ENCODE measurements around the gene PPP1R3E.
"Not testable (repeated sequence)": the region's sequence is repeated elsewhere in the genome, so short reads cannot be mapped to it uniquely, and the experiment has no call there.

Gene PPP1R3E, protein sequence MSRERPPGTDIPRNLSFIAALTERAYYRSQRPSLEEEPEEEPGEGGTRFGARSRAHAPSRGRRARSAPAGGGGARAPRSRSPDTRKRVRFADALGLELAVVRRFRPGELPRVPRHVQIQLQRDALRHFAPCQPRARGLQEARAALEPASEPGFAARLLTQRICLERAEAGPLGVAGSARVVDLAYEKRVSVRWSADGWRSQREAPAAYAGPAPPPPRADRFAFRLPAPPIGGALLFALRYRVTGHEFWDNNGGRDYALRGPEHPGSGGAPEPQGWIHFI

DNA sequence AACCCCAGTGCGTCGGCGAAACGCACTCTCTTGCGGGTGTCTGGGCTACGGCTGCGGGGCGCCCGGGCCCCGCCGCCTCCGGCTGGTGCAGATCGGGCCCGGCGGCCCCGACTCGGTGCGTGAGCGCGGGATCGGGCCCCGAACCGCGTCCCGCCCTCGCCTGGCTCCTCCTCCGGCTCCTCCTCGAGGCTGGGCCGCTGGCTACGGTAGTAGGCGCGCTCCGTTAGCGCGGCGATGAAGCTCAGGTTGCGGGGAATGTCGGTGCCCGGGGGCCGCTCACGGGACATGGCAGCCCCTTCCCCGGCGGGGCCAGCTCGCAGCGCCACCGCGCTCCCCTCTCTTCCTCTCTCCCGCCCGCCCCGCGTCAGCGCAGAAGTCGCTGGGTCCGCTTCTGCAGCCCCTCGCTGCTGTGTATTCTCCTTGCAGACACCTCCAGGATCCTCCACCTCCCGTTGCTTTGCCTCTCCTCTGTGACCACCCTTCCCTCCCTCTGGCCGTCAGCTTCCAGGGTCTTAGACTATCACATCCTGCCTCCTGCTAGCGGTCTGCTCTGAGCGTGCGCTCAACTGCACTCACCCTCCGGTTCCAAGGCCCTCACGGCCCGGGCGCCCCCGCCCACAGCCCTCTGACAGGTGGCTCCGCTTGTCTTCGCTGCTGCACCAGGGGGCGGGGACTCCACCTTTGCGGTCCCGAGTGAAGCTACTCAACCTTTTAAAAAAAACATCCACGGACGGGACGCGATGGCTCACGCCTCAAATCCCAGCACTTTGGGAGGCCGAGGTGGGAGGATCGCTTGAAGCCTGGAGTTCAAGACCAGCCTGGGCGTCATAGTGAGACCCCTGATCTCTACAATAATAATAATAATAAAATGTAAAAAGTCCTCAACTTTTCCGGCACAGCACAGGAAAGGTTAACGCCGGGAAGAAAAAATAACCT lies at the start of gene PPP1R3E:
PPP1R3E (minus strand) TSS at position 570 of the 936 bp plus-strand sequence; CDS start at position 287, 283 bp downstream.
- DNase-seq = peak; percentile 86

DNA sequence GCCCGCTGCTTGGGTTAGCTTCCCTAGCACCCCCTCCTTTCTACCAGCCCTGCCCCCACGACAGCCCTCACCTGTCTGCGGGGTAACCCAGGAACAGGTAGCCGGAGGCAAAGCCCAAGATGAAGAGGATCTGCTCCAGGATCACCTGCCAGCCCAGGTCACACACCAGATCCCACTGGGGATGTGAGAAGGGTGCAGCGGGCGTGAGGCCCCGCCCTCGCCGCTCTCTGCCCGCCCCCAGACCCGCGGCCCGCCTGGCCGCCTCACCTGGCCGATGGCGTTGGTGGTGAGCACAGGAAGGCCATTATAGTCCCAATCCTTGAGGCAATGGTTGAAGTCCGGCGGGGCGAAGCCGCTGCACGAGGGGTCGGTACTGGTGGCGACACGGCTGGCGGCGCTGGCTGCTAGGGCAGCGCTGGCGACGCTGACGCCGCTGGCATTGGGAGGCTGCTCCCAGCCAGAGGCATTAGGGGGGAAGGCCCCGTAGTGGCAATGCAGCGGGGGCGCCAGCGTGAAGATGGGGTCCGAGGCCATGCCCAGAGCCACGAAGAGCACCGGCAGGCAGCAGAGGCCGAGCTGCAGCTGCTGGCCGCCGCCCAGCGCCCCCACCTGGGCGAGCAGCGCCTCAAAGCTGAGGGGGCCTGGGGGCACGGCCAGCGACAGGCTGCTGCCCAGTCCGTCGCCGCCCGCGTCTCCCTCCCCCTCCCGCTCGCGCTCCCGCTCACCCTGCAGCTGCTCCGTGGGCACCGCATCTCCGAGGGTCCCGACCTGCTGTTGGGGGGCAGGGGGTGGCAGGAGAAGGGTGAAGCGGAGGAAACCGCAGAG lies 49.2 kb upstream of the PPP1R3E start:
- DNase-seq = no peak

DNA sequence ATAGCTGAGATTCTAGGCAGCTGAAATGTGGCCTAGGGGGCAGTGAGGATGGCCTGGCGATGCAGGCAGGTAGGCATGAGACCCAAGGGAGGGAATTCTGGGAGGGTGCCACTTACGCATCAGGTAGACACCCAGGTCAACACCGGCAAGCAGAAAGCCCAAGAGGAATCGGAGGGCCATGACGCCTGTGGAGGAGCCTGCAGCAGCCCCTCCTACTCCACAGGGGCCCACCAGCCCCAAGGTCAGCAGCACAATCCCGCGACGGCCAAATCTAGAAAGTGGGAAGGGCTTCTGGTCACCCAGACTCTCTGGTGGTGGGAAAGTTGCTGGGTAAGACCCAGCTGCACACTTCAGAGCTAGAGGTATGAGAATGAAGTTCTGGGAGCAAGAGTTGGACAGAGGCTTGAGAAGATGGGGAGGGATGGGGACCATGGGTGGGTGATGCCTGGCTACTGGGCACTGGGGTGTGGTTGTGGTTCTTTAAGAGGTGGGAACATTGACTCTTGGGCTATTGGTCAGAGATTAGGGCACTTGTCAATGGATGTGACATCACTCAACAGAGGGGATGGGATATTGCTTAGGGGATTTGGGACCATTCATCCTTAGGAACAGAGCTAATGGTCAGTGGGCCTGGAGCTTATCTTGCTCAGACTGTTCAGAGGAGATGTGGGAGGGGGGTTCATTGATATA lies 46.6 kb upstream of the PPP1R3E start:
- no peak for DNase-seq

DNA sequence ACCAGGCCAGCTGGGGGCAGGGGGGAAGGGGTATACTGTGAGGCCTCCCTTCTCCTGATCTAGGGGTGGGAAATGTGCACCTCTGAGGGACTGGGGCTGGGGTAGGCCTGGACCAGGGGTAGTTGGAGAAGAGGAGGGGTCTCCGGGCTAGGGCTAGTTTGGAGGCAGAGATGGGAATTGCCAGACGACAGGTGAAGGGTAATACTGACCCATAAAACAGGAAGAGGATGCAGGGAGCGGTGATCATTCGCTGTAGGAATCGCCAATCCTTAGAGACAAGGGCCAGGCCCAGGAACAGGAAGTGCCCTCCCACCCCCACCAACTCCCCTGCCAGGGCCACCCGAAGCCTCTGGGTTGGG lies 45.6 kb upstream of the PPP1R3E start:
- DNase-seq = no peak

DNA sequence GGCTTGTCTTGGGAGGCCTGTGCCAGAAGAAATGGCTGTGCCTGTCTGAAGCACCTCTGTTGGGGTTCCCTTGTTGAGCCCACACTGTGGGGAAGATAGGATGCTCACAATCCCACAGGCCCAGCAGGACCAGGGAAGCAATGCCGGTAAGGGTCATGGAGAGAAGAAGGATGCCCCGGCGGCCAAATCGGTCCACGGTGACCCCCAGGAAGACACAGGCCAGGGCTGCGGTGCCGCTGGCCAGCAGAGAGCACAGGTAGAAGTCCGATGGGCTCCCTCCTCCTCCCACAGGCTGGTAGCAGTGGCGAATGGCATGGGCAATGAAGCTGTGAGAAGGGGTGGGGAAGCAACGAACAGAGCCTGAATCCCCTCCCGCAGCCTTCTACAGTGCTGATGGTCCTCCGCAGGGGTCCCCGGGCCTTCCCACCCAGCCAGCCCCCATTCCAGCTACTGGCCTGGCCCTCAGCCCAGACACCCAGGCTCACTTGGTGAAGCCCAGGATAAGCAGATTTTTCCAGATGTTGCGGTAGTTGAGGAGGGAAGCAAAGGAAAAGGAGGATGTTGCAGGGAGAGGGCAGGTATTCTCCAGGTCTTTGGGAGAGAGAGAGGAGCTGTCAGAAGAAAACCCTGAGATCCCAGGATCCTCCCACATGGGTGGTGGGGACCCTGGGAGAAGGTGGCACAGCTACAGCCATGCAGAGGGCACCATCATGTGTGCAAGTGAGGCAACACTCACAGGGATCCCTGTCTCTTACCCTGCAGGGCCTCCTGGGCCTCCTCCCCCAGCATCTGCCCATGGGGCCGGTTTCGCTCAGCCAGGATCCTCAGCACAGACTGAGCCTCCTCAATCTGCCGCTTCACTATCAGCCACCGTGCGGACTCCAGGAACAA lies 45.0 kb upstream of the PPP1R3E start:
- DNase-seq = no peak

DNA sequence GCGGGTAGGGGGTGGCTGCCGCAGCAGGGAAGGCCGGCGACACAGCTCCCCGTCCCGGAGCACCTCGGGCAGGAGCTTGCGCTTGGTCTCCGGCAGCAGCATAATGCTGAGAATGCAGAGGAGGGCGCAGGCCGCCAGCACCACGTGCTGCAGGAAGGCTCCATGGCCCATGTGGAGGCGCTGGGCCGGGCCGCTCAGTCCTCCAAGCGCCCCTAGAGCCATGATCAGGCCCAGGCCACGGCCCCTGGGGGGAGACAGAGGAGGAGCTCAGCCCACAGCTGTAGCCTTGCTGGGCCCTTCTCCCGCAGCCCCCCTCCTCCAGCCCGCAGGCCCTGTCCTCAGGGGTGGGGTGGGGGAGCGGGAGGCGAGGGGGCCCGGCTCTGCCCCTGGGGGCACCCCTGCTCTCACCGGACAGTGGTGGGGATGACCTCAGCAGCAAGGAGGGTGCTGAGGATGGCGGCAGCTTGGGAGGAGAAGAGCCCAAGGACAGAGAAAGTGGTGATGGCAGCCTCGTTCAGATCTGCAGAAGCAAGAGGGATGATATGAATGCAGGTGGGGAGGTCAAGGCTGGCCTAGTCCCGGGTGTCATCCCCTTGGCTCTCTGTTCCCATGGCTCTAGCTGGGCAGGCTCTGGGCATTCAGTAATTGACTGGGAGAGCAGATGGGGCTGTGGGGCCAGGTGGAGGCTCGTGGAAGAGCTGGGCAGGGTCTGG lies 44.2 kb upstream of the PPP1R3E start:
- no peak for DNase-seq

DNA sequence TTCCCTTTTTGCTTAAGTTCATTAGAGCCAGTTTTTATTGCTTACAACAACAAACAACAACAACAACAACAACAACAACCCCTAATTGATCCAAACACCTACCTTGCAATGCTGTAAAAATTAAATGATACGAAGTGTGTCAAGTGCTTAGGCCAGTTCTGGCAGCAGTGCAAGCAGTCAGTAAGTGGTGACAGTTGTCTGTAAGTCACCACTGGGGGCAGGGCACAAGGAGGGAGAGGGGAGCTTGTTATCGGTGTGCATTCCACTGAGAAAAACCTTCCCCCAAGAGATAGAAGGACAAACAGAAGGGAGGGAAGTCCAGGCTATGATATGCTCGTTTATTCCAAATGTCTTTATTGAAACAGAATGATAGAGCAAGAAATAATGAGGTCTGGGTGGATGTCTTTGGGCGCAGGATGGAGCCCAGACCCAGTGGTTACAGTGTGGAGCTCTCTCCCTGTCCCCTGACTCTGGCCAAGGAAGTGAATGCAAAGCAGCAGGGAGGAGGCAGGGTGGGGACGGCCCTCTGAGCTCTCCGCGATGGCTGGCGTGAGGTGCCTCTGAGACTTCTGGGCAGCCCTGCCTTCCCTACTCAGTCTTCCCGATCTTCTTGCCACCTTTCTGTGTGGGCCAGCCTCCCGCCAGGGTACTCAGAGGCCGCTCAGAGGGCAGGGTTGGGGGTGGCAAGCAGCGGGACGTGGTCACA lies 43.5 kb upstream of the PPP1R3E start:
- no peak for DNase-seq

DNA sequence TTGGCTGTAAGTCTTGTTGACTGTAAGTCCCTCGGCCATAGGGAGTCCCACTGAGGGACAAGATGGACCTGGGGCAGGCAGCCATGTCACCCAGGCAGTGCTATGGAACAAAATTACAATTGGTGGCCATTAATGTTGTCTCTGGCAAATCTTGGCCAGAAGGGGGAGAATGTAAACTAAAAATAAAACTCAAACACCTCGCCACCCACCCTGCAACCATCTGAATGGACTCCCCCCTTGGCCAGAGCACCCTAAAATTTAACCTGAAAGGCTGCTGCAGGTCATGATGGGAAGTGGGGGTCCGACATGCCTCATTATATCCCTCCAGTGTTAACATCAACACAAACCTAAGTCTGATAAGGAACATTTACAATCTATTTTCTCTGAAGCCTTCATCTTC lies 41.8 kb upstream of the PPP1R3E start:
- DNase-seq = no peak

DNA sequence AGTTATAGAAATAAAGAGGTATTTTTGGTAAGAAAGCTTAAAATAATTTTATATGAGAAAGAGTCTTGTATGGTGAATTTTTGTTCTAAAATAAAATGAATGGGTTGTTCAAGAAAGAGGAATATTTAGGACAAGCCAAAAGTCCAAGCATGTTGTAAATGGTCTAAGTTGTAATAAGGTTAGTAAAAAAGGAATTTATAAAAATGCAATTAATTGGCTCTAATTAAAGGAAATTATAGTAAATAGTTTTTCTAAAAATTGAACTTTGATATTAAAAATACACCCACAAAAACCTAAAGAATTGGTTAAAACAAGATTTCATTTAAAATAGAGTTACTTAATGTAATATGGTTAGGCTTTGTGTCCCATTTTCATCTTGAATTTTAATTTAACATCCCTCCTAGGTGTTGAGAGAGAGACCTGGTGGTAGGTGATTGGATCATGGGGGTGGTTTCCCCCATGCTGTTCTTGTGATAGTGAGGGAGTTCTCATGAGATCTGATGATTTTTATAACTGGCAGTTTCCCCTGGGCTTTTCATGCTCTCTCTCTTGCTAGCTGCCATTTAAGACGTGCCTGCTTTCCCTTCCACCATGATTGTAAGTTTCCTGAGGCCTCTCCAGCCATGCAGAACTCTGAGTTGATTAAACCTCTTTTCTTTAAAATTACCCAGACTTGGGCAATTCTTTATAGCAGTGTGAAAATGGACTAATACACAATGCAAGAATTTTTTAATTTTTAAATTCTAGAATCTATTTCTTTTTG lies 37.0 kb upstream of the PPP1R3E start:
- DNase-seq = no peak

DNA sequence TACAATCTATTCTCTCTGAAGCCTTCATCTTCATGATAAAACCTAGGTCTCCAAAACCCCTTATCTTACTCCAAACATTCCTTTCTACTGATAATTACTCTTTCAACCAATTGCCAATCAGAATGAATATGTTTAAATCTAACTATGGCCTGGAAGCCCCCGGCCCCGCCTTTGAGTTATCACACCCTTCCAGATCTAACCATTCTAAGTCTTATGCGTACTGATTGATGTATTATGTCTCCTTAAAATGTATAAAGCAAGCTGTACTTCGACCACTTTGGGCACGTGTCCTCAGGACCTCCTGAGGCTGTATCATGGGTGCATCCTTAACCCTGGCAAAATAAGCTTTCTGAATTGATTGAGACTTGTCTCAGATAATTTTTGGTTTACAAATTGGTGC lies 33.0 kb upstream of the PPP1R3E start:
- no peak for DNase-seq

DNA sequence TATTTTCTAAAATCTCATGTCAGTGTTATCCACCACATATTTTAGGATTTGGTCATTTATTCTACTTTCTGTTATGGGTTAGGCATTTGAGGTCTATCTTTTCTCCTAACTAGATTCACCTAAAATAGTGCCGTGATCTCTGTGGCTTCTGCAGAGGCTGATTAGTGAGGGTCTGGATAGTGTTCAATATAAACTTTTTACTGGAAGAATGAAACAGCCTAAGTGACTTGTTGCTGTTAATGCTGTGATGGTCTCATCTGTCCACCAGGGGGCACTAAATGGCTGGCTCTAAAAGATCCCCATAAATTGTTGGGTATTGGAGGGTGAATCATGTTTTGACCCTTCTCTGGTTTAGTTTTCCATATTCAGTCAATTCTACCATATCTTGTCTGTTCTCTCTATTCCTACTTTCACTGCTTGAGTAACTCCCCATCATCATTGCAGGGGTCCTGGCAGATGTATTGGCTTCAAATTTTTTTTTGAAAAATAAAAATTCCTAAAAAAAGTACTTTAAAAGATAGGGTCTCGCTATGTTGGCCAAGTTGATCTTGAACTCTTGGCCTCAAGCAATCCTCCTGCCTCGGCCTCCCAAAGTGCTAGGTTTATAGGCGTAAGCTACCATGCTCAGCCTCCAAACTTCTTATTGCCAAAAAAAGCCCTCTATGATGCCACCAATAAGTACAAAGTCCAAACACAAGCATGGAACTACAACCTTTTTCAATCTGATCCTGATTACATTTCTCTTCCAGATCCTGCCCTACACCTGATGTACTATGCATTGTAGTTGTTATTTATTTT lies 25.5 kb upstream of the PPP1R3E start:
- DNase-seq = peak; percentile 76

DNA sequence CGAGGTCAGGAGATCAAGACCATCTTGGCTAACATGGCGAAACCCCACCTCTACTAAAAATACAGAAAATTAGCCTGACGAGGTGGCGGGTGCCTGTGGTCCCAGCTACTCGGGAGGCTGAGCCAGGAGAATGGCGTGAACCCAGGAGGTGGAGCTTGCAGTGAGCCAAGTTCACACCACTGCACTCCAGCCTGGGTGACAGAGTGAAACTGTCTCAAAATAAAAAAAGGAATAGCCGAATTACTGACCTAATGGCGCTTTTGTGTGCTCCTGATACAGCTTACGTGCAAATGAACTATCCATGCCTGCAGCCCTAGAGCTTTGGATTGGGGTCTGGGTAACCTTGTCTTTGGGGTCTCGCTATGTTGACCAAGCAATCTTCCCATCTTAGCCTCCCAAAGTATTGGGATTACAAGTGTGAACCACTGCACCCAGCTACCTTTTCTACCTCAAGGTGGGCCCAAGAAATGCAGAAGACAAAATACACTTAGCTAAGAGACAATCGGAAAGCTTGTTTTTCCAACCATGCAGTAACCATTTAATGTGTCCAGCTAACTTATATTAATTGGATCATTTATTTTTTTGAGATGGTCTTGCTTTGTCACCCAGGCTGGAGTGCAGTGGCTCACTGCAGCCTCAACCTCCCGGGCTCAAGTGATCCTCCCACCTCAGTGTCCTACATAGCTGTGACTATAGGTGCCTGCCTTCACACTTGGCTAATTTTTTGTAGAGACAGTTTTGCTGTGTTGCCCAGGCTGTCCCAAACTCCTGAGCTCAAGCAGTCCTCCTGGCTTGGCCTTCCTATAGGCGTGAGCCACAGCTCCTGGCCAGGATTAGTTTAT lies 24.1 kb upstream of the PPP1R3E start:
- no peak for DNase-seq

DNA sequence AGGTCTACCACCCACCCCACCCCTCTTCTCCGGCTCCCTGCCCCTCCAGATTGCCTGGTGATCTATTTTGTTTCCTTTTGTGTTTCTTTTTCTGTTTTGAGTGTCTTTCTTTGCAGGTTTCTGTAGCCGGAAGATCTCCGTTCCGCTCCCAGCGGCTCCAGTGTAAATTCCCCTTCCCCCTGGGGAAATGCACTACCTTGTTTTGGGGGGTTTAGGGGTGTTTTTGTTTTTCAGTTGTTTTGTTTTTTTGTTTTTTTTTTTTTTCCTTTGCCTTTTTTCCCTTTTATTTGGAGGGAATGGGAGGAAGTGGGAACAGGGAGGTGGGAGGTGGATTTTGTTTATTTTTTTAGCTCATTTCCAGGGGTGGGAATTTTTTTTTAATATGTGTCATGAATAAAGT lies 23.1 kb upstream of the PPP1R3E start:
- not testable (repeated sequence) for DNase-seq

DNA sequence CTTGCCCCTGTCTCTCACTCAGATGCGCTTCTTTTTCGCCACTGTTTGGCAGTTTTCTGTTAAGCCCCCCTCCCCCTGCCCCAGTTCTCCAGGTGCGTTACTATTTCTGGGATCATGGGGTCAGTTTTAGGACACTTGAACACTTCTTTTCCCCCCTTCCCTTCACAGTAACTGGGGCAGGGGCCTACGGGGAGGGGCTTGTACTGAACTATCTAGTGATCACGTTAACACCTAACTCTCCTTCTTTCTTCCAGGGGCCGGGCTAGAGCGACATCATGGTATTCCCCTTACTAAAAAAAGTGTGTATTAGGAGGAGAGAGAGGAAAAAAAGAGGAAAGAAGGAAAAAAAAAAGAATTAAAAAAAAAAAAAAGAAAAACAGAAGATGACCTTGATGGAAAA lies 22.3 kb upstream of the PPP1R3E start:
- no peak for DNase-seq

DNA sequence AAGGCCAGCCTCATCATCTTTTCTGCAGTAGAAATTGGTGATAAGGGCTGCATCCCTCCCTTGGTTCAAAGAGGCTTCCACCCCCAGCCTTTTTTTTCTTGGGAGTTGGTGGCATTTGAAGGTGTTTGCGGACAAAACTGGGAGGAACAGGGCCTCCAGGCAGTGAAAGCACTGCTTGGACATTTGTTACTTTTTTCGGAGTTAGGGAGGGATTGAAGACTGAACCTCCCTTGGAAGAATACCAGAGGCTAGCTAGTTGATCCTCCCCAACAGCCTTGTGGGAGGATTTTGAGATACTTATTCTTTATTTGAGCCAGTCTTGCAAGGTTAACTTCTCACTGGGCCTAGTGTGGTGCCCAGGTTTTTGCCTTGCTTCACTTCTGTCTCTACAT lies 21.8 kb upstream of the PPP1R3E start:
- DNase-seq = no peak

DNA sequence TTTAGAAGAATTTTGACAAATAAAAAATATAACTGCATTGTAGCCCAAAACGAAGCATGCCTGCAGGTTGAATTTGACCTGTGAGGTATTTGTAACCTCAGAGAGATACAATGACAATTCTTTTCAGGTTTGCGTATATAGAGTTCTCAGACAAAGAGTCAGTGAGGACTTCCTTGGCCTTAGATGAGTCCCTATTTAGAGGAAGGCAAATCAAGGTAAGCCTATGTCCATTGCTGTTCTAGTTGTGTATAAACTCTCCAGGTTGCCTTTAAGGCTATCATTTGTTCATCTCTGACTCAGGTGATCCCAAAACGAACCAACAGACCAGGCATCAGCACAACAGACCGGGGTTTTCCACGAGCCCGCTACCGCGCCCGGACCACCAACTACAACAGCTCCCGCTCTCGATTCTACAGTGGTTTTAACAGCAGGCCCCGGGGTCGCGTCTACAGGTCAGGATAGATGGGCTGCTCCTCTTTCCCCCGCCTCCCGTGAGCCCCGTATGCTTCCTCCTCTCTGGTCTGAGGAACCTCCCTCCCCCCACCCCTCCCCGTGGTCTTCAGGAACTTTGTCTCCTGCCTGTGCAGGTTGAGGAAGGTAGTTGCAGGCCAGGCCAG lies 21.3 kb upstream of the PPP1R3E start:
- DNase-seq = no peak
